DND-41 (cell line): ENCODE data around the gene GABARAP.

Source experiments
- ATAC-seq: fragments of 200-7000 bp; cut with Tn5 transposase; 3 replicates; pipeline ENCODE4 v1.9.1; 2021; ENCODE audit warnings: low read depth; ENCODE audit not compliant: insufficient read depth
- DNase-seq: peaks from one replicate; pipeline ENCODE4 v3.0.0-alpha.2; 2020
- H2AFZ ChIP-seq: 2 replicates; pipeline ENCODE4 v1.6.0; 2012; ENCODE audit warnings: low read depth, low read length
- H3K27ac ChIP-seq: 2 replicates; pipeline ENCODE4 v1.5.1; 2012; ENCODE audit warnings: low read length, inconsistent platforms
- H3K27me3 ChIP-seq: fragments of 200-600 bp; sonication (generic); 2 replicates; pipeline ENCODE4 v1.6.0; 2012; ENCODE audit warnings: low read length, mild to moderate bottlenecking, inconsistent platforms; ENCODE audit not compliant: insufficient read depth, poor library complexity
- H3K36me3 ChIP-seq: 2 replicates; pipeline ENCODE4 v1.5.1; 2012; ENCODE audit warnings: low read length, inconsistent platforms; ENCODE audit not compliant: insufficient read depth
- H3K4me1 ChIP-seq: 2 replicates; pipeline ENCODE4 v1.5.1; 2012; ENCODE audit warnings: mild to moderate bottlenecking, low read length; ENCODE audit not compliant: insufficient read depth
- H3K4me2 ChIP-seq: 2 replicates; pipeline ENCODE4 v1.6.0; 2012; ENCODE audit warnings: mild to moderate bottlenecking, moderate library complexity, low read length, inconsistent platforms; ENCODE audit not compliant: insufficient read depth
- H3K4me3 ChIP-seq, 2 experiments: fragments of 200-600 bp in 1 of 2; shearing (Covaris generic) in 1 of 2; 2 replicates each; pipeline ENCODE4 v1.5.1; 2012 to 2016; ENCODE audit warnings: inconsistent platforms in 2 of 2, low read length in 2 of 2, mild to moderate bottlenecking in 2 of 2, low read depth in 1 of 2, moderate library complexity in 1 of 2
- H3K79me2 ChIP-seq: 2 replicates; pipeline ENCODE4 v1.6.0; 2012; ENCODE audit warnings: low read length, inconsistent platforms; ENCODE audit not compliant: insufficient read depth
- H3K9ac ChIP-seq: 2 replicates; pipeline ENCODE4 v1.6.0; 2012; ENCODE audit warnings: low read depth, mild to moderate bottlenecking, inconsistent platforms, low read length, moderate library complexity
- H3K9me3 ChIP-seq: 2 replicates; pipeline ENCODE4 v1.5.1; 2012; ENCODE audit warnings: low read length, moderate library complexity, mild to moderate bottlenecking, inconsistent platforms; ENCODE audit not compliant: insufficient read depth, severe bottlenecking
- H4K20me1 ChIP-seq: 2 replicates; pipeline ENCODE4 v1.6.0; 2012; ENCODE audit warnings: low read length; ENCODE audit not compliant: insufficient read depth
- EZH2 ChIP-seq: IDR thresholded peaks from 3 replicates; pipeline ENCODE4 v1.6.1; 2012; ENCODE audit warnings: borderline replicate concordance, low read depth, mild to moderate bottlenecking, moderate library complexity, low read length, inconsistent platforms; ENCODE audit not compliant: severe bottlenecking
- TF ChIP-seq, protein P1 (sequence below): IDR thresholded peaks from 2 replicates; pipeline ENCODE4 v1.5.1; 2012; ENCODE audit warnings: borderline replicate concordance, low read length, moderate library complexity, mild to moderate bottlenecking; ENCODE audit not compliant: poor library complexity, severe bottlenecking; ENCODE audit errors: extremely low read depth

The GABARAP gene

DNA sequence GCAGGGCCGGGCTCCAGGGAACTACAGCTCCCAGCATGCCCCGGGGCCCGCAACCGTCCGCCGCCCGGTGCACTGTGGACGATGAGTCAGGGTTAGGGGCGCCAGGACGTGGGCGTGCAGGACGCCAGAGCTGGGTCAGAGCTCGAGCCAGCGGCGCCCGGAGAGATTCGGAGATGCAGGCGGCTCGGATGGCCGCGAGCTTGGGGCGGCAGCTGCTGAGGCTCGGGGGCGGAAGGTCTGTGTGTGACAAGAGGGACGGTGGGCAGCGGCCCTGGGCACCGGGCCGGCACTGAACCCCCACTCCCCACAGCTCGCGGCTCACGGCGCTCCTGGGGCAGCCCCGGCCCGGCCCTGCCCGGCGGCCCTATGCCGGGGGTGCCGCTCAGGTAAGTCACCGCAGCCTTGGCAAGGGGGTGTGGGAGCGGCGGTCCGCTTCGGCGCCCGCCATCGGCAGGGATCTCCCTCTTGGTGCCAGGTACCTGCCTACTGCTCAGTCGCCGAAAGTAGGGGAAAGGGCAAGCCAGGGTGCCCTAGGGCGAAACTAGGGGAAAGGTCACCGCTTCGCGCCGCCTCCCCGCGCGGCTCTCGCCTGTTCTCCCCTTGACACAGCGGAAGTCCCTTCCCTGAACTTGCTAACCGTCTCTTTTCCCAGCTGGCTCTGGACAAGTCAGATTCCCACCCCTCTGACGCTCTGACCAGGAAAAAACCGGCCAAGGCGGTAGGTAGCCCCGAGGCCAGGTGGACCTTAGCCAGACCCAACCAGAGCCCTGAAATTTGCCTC lies 22.2 kb downstream of the GABARAP start, which contains the start of the genes ACADVL and DLG4:
Gene ACADVL, plus strand, starts transcription at position 127 of the 781 bp plus-strand sequence. Its CDS starts 47 bp downstream, at position 174.
Gene DLG4, minus strand, starts transcription at position 25 of the 781 bp plus-strand sequence.
- Histone ChIP-seq H3K4me2 (peak within 1 kb of the TSS; percentile 88), H3K79me2 (peaks cover 39% of the 10 kb centered on the region), H3K27ac (peak within 1 kb of the TSS; percentile 91), H3K27me3 (no peaks in the 10 kb centered on the region), H3K4me1 (peaks cover 68% of the 10 kb centered on the region), H3K4me3 (peak within 1 kb of the TSS; percentile 67 to 85), H3K36me3 (peaks cover 43% of the 10 kb centered on the region), H3K9me3 (no peaks in the 10 kb centered on the region), H3K9ac (peak within 1 kb of the TSS; percentile 89), H2AFZ (peak within 1 kb of the TSS; percentile 62), H4K20me1 (peaks cover 35% of the 10 kb centered on the region)
- peak; percentile 75 for ATAC-seq
- TF ChIP-seq EZH2, result no peak
- TF ChIP-seq, protein P1, sequence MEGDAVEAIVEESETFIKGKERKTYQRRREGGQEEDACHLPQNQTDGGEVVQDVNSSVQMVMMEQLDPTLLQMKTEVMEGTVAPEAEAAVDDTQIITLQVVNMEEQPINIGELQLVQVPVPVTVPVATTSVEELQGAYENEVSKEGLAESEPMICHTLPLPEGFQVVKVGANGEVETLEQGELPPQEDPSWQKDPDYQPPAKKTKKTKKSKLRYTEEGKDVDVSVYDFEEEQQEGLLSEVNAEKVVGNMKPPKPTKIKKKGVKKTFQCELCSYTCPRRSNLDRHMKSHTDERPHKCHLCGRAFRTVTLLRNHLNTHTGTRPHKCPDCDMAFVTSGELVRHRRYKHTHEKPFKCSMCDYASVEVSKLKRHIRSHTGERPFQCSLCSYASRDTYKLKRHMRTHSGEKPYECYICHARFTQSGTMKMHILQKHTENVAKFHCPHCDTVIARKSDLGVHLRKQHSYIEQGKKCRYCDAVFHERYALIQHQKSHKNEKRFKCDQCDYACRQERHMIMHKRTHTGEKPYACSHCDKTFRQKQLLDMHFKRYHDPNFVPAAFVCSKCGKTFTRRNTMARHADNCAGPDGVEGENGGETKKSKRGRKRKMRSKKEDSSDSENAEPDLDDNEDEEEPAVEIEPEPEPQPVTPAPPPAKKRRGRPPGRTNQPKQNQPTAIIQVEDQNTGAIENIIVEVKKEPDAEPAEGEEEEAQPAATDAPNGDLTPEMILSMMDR, result no peak
- DNase-seq, result peak; percentile 80

DNA sequence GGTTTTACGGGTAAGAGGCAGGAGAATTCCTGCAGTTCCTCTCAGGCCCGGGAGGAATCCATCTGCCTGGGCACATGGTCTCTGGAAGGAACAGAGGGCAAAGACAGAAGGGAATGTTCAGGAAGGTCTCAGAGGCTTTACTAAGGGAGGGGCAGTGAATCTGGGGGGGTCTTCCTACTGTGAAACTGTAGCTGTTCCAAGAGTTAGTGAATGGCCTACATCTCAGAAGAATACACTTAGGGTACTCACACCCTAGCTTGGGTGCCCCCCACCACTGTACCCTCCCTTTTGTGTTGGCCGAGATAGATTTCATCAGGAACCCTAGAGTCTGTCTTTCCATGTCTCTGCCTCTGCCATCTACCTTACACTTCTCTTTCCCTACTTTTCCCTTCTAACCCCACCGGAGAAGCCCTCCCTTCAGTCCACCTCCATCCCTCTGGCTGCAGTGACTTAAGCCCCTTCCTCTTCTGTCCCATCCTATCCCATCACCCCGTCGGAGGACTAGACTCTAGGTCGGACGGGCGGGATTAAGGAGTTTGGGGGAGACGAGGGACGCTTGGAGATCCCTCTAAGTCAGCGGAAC lies 22.9 kb downstream of the GABARAP start:
- H3K36me3 ChIP-seq, result peaks cover 38% of the 10 kb centered on the region
- H3K4me3 ChIP-seq, result peak overlapping the region; percentile 67 to 85; a peak in 3 of 4 replicates
- H4K20me1 ChIP-seq, result peaks cover 35% of the 10 kb centered on the region
- H3K9me3 ChIP-seq, result no peaks in the 10 kb centered on the region
- TF ChIP-seq, protein P1, result no peak
- TF ChIP-seq EZH2, result no peak
- peak overlapping the region; percentile 62 for H2AFZ ChIP-seq
- no peak for DNase-seq
- no peak for ATAC-seq
- H3K79me2 ChIP-seq, result peaks cover 39% of the 10 kb centered on the region
- H3K4me1 ChIP-seq, result peaks cover 75% of the 10 kb centered on the region
- peak overlapping the region; percentile 88 for H3K4me2 ChIP-seq
- no peaks in the 10 kb centered on the region for H3K27me3 ChIP-seq
- peak overlapping the region; percentile 91 for H3K27ac ChIP-seq
- peak overlapping the region; percentile 89 for H3K9ac ChIP-seq

DNA sequence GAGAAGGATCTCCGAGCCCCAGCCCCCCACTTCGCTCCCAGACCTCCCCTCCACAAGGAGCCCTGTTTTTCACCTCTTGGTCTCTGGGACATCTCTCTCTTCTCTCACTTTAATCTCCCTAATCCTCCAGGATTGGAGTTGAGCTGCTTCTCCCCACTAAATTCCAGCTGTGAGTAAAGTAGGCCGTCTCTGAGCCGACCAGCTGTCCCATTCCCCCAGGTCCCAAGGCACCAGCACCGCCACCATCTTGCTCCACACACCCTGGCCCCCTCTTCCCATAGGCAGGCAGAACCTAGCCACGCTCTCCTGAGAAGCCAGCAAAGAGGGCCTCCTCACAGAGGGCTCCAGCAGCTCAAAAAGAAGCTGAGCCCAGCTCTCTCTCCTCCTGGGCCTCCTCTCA lies 23.5 kb downstream of the GABARAP start:
- Histone ChIP-seq H2AFZ (no peak overlapping the region), H4K20me1 (peaks cover 29% of the 10 kb centered on the region), H3K27me3 (no peaks in the 10 kb centered on the region), H3K79me2 (peaks cover 39% of the 10 kb centered on the region), H3K4me1 (peaks cover 80% of the 10 kb centered on the region), H3K9ac (peak overlapping the region; percentile 89; the same call in 1 of the 2 replicates), H3K36me3 (peaks cover 32% of the 10 kb centered on the region), H3K9me3 (no peaks in the 10 kb centered on the region), H3K27ac (peak overlapping the region; percentile 91), H3K4me2 (peak overlapping the region; percentile 88), H3K4me3 (no peak overlapping the region)
- TF ChIP-seq, protein P1, result no peak
- no peak for TF ChIP-seq EZH2
- DNase-seq (no peak), ATAC-seq (no peak)
